K562 (cell line): ENCODE results near the gene CNPY4. TPM values are rescaled to one million over a fixed set of nuclear protein-coding genes. Genes with fewer than 3 reads are reported as not detected.

Experiments
- CHCHD3 ChIP-seq: fragments of 250-450 bp; sonication (Bioruptor Pico); IDR thresholded peaks from 2 replicates; pipeline ENCODE4 v2.1.2; 2022; ENCODE audit warnings: mild to moderate bottlenecking
- DLX4 ChIP-seq: fragments of 250-450 bp; sonication (Bioruptor Pico); IDR thresholded peaks from 2 replicates; pipeline ENCODE4 v1.6.1; 2021; ENCODE audit warnings: mild to moderate bottlenecking
- HSF4 ChIP-seq: fragments of 250-450 bp; sonication (Bioruptor Pico); IDR thresholded peaks from 2 replicates; pipeline ENCODE4 v2.1.2; 2022; ENCODE audit warnings: mild to moderate bottlenecking, moderate library complexity, borderline replicate concordance
- MTA2 ChIP-seq: fragments of 450-650 bp; IDR thresholded peaks from 2 replicates; pipeline ENCODE4 v1.6.1; 2016; ENCODE audit warnings: low read depth
- PHB ChIP-seq: fragments of 250-450 bp; sonication (Bioruptor Pico); IDR thresholded peaks from 2 replicates; pipeline ENCODE4 v1.5.0; 2021
- PTRF ChIP-seq: fragments of 450-650 bp; IDR thresholded peaks from 2 replicates; pipeline ENCODE4 v1.6.1; 2016; ENCODE audit warnings: mild to moderate bottlenecking, missing genetic modification characterization, missing compliant biosample characterization
- TBP ChIP-seq: optimal IDR thresholded peaks from 2 replicates; pipeline ENCODE3; 2011; ENCODE audit warnings: low read depth, low read length, improper control_type of control experiment
- ZBTB12 ChIP-seq: fragments of 250-450 bp; sonication (Bioruptor Pico); IDR thresholded peaks from 2 replicates; pipeline ENCODE4 v1.4.0; 2020
- ZNF165 ChIP-seq: fragments of 250-450 bp; sonication (Bioruptor Pico); IDR thresholded peaks from 2 replicates; pipeline ENCODE4 v1.4.0; 2020; ENCODE audit warnings: borderline replicate concordance
- ZNF398 ChIP-seq: fragments of 250-450 bp; sonication (Bioruptor Pico); IDR thresholded peaks from 2 replicates; pipeline ENCODE4 v1.8.0; 2021; ENCODE audit warnings: moderate library complexity, mild to moderate bottlenecking, inconsistent platforms
- ZNF444 ChIP-seq: fragments of 250-450 bp; sonication (Bioruptor Pico); IDR thresholded peaks from 2 replicates; pipeline ENCODE4 v1.4.0; 2020; ENCODE audit warnings: mild to moderate bottlenecking, moderate library complexity
- polyA plus RNA-seq, 8 experiments: library from polyadenylated mRNA; depleted of rRNA in 4 of 8; stranded (reverse) in 5 of 8; unstranded in 3 of 8; fragments of >200 nt; fragmentation: Nextera tagmentation in 2 of 8; fragmentation: Illumina TruSeq in 1 of 8; extraction: Ambion mirVana in 2 of 8; extraction: Trizol in 1 of 8; gene quantifications; 2 replicates each; pipeline versions ENCODE4 v1.2.1 to v1.2.3, GENCODE V29; 2011 to 2014; ENCODE audit warnings: inconsistent platforms in 1 of 8, missing spikeins in 1 of 8
- total RNA-seq, 7 experiments: library from RNA; depleted of rRNA in 6 of 7; stranded (reverse); fragments of >200 nt in 6 of 7; fragmentation: Illumina TruSeq in 2 of 7; extraction: Trizol in 2 of 7; gene quantifications; 2 replicates each; pipeline versions ENCODE4 v1.2.1 to v1.2.3, GENCODE V29; 2011 to 2021; ENCODE audit warnings: low replicate concordance in 1 of 7
- TF ChIP-seq, protein P1 (sequence below): sonication (generic); formaldehyde crosslinking; IDR thresholded peaks from 2 replicates; pipeline ENCODE4 v1.8.1; 2023; ENCODE audit warnings: mild to moderate bottlenecking, missing genetic modification reagents
- TF ChIP-seq, protein P2 (sequence below): fragments of 450-650 bp; IDR thresholded peaks from 2 replicates; pipeline ENCODE4 v1.7.1; 2018; ENCODE audit warnings: mild to moderate bottlenecking, low read depth; ENCODE audit not compliant: partially characterized antibody
- TF ChIP-seq, protein P3 (sequence below), 2 experiments: fragments of 450-650 bp; IDR thresholded peaks; 2 replicates each; pipeline ENCODE4 v1.6.1; 2016

CNPY4 gene
- total and polyA plus RNA-seq, 9 of the 15 experiments (the other 6 are each of a cell fraction or from before 2014, with no cell fraction given) = 1.9 to 11.2 (median 7.0) TPM

- TF ChIP-seq ZNF165 (CRISPR knock-in tag) (0 out of 2 replicates have a peak, but pooled peaks have one; percentile 62), DLX4 (CRISPR knock-in tag) (no peak), ZNF398 (CRISPR knock-in tag) (no peak), ZBTB12 (peak; percentile 70), CHCHD3 (CRISPR knock-in tag) (no peak), HSF4 (CRISPR knock-in tag) (no peak), PTRF (tag) (no peak), MTA2 (peak; percentile 83; the same call in 1 of the 2 replicates), TBP (peak; percentile 78), PHB (CRISPR knock-in tag) (0 out of 2 replicates have a peak, but pooled peaks have one; percentile 57), ZNF444 (CRISPR knock-in tag) (no peak)
- TF ChIP-seq, protein P1, sequence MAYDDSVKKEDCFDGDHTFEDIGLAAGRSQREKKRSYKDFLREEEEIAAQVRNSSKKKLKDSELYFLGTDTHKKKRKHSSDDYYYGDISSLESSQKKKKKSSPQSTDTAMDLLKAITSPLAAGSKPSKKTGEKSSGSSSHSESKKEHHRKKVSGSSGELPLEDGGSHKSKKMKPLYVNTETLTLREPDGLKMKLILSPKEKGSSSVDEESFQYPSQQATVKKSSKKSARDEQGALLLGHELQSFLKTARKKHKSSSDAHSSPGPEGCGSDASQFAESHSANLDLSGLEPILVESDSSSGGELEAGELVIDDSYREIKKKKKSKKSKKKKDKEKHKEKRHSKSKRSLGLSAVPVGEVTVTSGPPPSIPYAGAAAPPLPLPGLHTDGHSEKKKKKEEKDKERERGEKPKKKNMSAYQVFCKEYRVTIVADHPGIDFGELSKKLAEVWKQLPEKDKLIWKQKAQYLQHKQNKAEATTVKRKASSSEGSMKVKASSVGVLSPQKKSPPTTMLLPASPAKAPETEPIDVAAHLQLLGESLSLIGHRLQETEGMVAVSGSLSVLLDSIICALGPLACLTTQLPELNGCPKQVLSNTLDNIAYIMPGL (CRISPR knock-in tag) = peak; percentile 94; the same call in 1 of the 2 replicates
- TF ChIP-seq, protein P2, sequence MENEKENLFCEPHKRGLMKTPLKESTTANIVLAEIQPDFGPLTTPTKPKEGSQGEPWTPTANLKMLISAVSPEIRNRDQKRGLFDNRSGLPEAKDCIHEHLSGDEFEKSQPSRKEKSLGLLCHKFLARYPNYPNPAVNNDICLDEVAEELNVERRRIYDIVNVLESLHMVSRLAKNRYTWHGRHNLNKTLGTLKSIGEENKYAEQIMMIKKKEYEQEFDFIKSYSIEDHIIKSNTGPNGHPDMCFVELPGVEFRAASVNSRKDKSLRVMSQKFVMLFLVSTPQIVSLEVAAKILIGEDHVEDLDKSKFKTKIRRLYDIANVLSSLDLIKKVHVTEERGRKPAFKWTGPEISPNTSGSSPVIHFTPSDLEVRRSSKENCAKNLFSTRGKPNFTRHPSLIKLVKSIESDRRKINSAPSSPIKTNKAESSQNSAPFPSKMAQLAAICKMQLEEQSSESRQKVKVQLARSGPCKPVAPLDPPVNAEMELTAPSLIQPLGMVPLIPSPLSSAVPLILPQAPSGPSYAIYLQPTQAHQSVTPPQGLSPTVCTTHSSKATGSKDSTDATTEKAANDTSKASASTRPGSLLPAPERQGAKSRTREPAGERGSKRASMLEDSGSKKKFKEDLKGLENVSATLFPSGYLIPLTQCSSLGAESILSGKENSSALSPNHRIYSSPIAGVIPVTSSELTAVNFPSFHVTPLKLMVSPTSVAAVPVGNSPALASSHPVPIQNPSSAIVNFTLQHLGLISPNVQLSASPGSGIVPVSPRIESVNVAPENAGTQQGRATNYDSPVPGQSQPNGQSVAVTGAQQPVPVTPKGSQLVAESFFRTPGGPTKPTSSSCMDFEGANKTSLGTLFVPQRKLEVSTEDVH = peak; percentile 91
- TF ChIP-seq, protein P3, sequence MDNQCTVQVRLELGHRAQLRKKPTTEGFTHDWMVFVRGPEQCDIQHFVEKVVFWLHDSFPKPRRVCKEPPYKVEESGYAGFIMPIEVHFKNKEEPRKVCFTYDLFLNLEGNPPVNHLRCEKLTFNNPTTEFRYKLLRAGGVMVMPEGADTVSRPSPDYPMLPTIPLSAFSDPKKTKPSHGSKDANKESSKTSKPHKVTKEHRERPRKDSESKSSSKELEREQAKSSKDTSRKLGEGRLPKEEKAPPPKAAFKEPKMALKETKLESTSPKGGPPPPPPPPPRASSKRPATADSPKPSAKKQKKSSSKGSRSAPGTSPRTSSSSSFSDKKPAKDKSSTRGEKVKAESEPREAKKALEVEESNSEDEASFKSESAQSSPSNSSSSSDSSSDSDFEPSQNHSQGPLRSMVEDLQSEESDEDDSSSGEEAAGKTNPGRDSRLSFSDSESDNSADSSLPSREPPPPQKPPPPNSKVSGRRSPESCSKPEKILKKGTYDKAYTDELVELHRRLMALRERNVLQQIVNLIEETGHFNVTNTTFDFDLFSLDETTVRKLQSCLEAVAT (IDR thresholded peaks at IDR 0.05) = peak; percentile 49 to 99; a peak in 3 of 4 replicates
Measured at GRCh38 chr7:100081535-100082102, 37.8 kb upstream of the CNPY4 start, which contains the start of gene ZNF3 (continued).
